ENCODE data around the gene RUFY4. TPM values are rescaled to one million over a fixed set of nuclear protein-coding genes. Genes with fewer than 3 reads are reported as not detected.
A peak's percentile ranks its signal among the peaks of the same experiment; 100 is the strongest.

Gene RUFY4
- total and polyA plus RNA-seq, 7 experiments from 2014 or later = 0.40 to 6.6 (median 2.4) TPM; not detected in 2

DNA sequence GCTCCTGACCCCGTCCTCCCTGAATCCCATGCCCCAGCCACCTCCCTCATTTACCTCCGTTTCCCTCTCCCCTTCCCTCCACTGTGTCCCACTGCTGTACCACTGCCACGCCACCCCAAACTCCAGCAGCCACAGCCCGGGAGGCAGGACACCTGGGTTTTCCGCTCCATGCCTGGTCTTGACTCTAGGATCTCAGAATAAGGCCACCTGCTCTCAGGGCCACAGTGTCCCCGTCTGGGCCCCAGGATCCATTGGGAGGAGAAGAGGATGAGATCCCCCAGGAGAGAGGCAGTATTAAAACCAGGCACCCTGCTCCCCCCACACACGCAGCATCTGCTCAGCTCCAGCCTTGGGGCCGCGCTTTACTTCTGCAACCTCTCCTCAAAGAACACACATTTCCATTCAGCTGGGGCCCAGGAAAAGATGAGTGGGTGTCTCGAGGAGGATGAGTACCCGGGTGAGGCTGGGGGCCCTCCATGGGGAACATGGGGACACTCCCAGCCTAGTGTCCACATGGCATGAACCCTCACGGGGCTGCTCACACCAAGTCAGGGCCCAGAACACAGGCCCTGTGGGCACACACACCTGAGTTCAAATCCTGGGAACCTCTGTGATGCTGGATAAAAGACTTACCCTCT is 33.5 kb upstream of the RUFY4 start:
- H3K4me3 ChIP-seq (ENCODE audit: low read length) = no peak overlapping the region
- peaks cover 4 to 21% (median 17%) of the 10 kb centered on the region in 5 donors for H3K27me3 Mint-ChIP-seq
- intact Hi-C loops (cut with micrococcal nuclease) = loop anchor here (1.0 to 2.0 kb wide), 2 partner anchors 33 to 149 kb away; no protein-coding TSS in a partner anchor
- H3K4me3 Mint-ChIP-seq = peak overlapping the region in 5 of 10 donors; percentile 31 to 82 (median 60)
- H3K4me1 Mint-ChIP-seq = peaks cover 0 to 29% (median 13%) of the 10 kb centered on the region in 7 donors
- no peaks in the 10 kb centered on the region for H3K36me3 ChIP-seq (ENCODE audit: control insufficient read depth in 2 of 3, insufficient read depth in 3 of 3, low read length in 3 of 3)
- ATAC-seq = no peak
- no peak overlapping the region for H3K27ac ChIP-seq (ENCODE audit: low read depth, low read length)
- peak overlapping the region in 3 of 9 donors; percentile 65 to 87 (median 82) for H3K27ac Mint-ChIP-seq
- H3K27me3 ChIP-seq (ENCODE audit: control insufficient read depth in 2 of 2, insufficient read depth in 2 of 2, low read length in 2 of 2) = no peaks in the 10 kb centered on the region
- peaks cover 0 to 5% (median 0%) of the 10 kb centered on the region in 11 donors for H3K9me3 Mint-ChIP-seq
- H3K4me1 ChIP-seq (ENCODE audit: control insufficient read depth in 2 of 2, insufficient read depth in 2 of 2, low read length in 2 of 2) = peaks cover 0 to 4% of the 10 kb centered on the region in 2 donors
- H3K36me3 Mint-ChIP-seq = peaks cover 0 to 11% (median 0%) of the 10 kb centered on the region in 5 donors
- ChIA-PET CTCF (interaction anchor here (1.5 to 2.9 kb wide), 2 partner anchors 42 to 250 kb away, joined by 3 to 10 read pairs; no protein-coding TSS in a partner anchor), POLR2A (interaction anchor here (0.7 kb wide), 1 partner anchor 422 kb away, joined by 3 read pairs; no protein-coding TSS in a partner anchor)
- no peaks in the 10 kb centered on the region for H3K9me3 ChIP-seq (ENCODE audit: control insufficient read depth in 2 of 3, low read length in 3 of 3)
- DNase-seq = no peak

DNA sequence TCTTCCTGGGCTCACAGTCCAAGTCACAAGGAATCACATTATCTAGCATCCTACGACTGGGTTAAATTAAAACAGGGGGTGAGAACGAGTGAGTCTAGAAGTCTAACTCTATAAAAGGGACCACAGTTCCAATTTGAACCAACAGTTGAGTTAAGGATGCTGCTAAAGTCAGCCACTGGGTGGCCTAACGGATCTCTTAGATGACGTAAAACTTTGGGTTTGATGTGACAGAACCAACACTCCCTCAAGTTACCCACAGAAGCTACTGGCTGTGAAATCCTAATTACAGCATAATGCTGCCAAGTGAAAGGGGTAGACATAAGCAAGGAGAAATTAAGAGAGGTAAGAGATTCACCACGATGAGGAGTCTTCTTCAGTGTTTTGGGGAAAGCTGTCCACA is 32.7 kb upstream of the RUFY4 start:
- ATAC-seq = no peak
- H3K36me3 Mint-ChIP-seq = peaks cover 0 to 18% (median 0%) of the 10 kb centered on the region in 5 donors
- Histone ChIP-seq H3K9me3 (ENCODE audit: control insufficient read depth in 2 of 3, low read length in 3 of 3) (no peaks in the 10 kb centered on the region), H3K4me3 (ENCODE audit: low read length) (no peak overlapping the region), H3K27me3 (ENCODE audit: control insufficient read depth in 2 of 2, insufficient read depth in 2 of 2, low read length in 2 of 2) (no peaks in the 10 kb centered on the region), H3K36me3 (ENCODE audit: control insufficient read depth in 2 of 3, insufficient read depth in 3 of 3, low read length in 3 of 3) (no peaks in the 10 kb centered on the region), H3K27ac (ENCODE audit: low read depth, low read length) (no peak overlapping the region), H3K4me1 (ENCODE audit: control insufficient read depth in 2 of 2, insufficient read depth in 2 of 2, low read length in 2 of 2) (peaks cover 0 to 4% of the 10 kb centered on the region in 2 donors)
- H3K4me3 Mint-ChIP-seq = peak overlapping the region in 4 of 10 donors; percentile 11 to 45 (median 17)
- intact Hi-C loops (cut with micrococcal nuclease) = loop anchor here in 1 of 2 donors (1.0 kb wide), 1 partner anchor 32 kb away; no protein-coding TSS in a partner anchor
- CTCF ChIA-PET = interaction anchor here (2.9 kb wide), 1 partner anchor 250 kb away, joined by 10 read pairs; no protein-coding TSS in a partner anchor
- no peak for DNase-seq
- POLR2A ChIA-PET = interaction anchor here (0.7 kb wide), 1 partner anchor 421 kb away, joined by 3 read pairs; no protein-coding TSS in a partner anchor
- peak overlapping the region in 2 of 9 donors; percentile 16 to 34 for H3K27ac Mint-ChIP-seq
- peaks cover 0 to 12% (median 0%) of the 10 kb centered on the region in 11 donors for H3K9me3 Mint-ChIP-seq
- peaks cover 0 to 37% (median 13%) of the 10 kb centered on the region in 7 donors for H3K4me1 Mint-ChIP-seq
- H3K27me3 Mint-ChIP-seq = peaks cover 4 to 28% (median 17%) of the 10 kb centered on the region in 5 donors

DNA sequence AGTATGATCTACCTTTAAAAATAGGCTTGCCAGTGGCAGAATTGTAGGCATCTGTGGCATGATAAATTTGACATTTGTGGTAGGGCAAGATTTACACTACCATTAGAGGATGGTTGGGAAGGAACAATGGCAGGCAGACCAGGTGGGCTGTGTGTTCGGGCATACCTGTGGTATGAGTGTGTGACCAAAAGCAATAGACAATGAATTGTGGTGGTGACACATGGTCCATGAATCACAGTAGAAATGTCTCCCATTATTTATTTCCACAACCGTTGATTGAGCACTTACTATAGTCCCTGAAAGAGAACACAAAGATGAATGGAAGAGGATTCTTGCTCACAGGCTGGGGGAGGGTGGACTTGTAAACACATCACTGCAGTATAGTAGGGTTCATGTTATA is 29.9 kb upstream of the RUFY4 start:
- Mint-ChIP-seq H3K27me3 (peaks cover 4 to 29% (median 17%) of the 10 kb centered on the region in 5 donors), H3K9me3 (peaks cover 0 to 16% (median 0%) of the 10 kb centered on the region in 11 donors), H3K4me1 (peaks cover 0 to 42% (median 13%) of the 10 kb centered on the region in 7 donors), H3K4me3 (peak overlapping the region in 1 of 10 donors; percentile 24), H3K27ac (peak overlapping the region in 1 of 9 donors; percentile 65), H3K36me3 (peaks cover 0 to 34% (median 0%) of the 10 kb centered on the region in 5 donors)
- ATAC-seq (no peak), DNase-seq (no peak)
- Histone ChIP-seq H3K9me3 (ENCODE audit: control insufficient read depth in 2 of 3, low read length in 3 of 3) (no peaks in the 10 kb centered on the region), H3K27ac (ENCODE audit: low read depth, low read length) (no peak overlapping the region), H3K27me3 (ENCODE audit: control insufficient read depth in 2 of 2, insufficient read depth in 2 of 2, low read length in 2 of 2) (no peaks in the 10 kb centered on the region), H3K36me3 (ENCODE audit: control insufficient read depth in 2 of 3, insufficient read depth in 3 of 3, low read length in 3 of 3) (no peaks in the 10 kb centered on the region), H3K4me3 (ENCODE audit: low read length) (no peak overlapping the region), H3K4me1 (ENCODE audit: control insufficient read depth in 2 of 2, insufficient read depth in 2 of 2, low read length in 2 of 2) (peaks cover 0 to 4% of the 10 kb centered on the region in 2 donors)
- intact Hi-C loops (cut with micrococcal nuclease) = no loop called here
- ChIA-PET POLR2A (no interaction called here), CTCF (interaction anchor here (1.6 kb wide), 1 partner anchor 254 kb away, joined by 3 read pairs; no protein-coding TSS in a partner anchor)

DNA sequence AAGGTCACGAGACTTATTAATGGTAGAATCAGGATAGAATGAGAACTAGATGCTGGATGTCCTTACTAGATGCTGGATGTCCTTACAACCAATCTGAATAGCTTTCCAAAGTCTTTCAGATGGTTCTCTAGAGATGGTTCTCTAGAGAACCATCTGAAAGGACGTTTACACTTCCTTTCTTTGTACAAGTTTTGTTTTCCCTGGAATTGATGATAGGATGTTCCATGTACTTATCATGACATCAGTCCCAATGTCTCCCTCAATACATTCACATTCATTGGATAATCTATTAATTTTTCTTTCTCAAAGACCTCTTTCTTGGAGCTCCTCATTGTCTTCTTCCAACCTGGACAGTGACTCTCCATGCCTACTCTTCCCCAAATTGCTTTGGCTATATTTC is 28.2 kb upstream of the RUFY4 start:
- intact Hi-C loops (cut with micrococcal nuclease) = no loop called here
- Histone ChIP-seq H3K4me1 (ENCODE audit: control insufficient read depth in 2 of 2, insufficient read depth in 2 of 2, low read length in 2 of 2) (no peaks in the 10 kb centered on the region), H3K27me3 (ENCODE audit: control insufficient read depth in 2 of 2, insufficient read depth in 2 of 2, low read length in 2 of 2) (no peaks in the 10 kb centered on the region), H3K27ac (ENCODE audit: low read depth, low read length) (no peak overlapping the region), H3K9me3 (ENCODE audit: control insufficient read depth in 2 of 3, low read length in 3 of 3) (no peaks in the 10 kb centered on the region), H3K36me3 (ENCODE audit: control insufficient read depth in 2 of 3, insufficient read depth in 3 of 3, low read length in 3 of 3) (no peaks in the 10 kb centered on the region), H3K4me3 (ENCODE audit: low read length) (no peak overlapping the region)
- CTCF ChIA-PET = no interaction called here
- Mint-ChIP-seq H3K4me3 (no peak overlapping the region), H3K36me3 (peaks cover 0 to 42% (median 6%) of the 10 kb centered on the region in 5 donors), H3K4me1 (peaks cover 0 to 36% (median 7%) of the 10 kb centered on the region in 7 donors), H3K27ac (peak overlapping the region in 1 of 9 donors; percentile 92), H3K9me3 (peaks cover 0 to 24% (median 4%) of the 10 kb centered on the region in 11 donors), H3K27me3 (peaks cover 4 to 29% (median 19%) of the 10 kb centered on the region in 5 donors)
- ATAC-seq (no peak), DNase-seq (no peak)
- POLR2A ChIA-PET = interaction anchor here (1.0 kb wide), 1 partner anchor 8 kb away, joined by 3 read pairs; no protein-coding TSS in a partner anchor

- Histone ChIP-seq H3K36me3 (ENCODE audit: control insufficient read depth in 2 of 3, insufficient read depth in 3 of 3, low read length in 3 of 3) (no peaks in the 10 kb centered on the region), H3K9me3 (ENCODE audit: control insufficient read depth in 2 of 3, low read length in 3 of 3) (no peaks in the 10 kb centered on the region), H3K27me3 (ENCODE audit: control insufficient read depth in 2 of 2, insufficient read depth in 2 of 2, low read length in 2 of 2) (no peaks in the 10 kb centered on the region), H3K27ac (ENCODE audit: low read depth, low read length) (no peak overlapping the region), H3K4me1 (ENCODE audit: control insufficient read depth in 2 of 2, insufficient read depth in 2 of 2, low read length in 2 of 2) (no peaks in the 10 kb centered on the region), H3K4me3 (ENCODE audit: low read length) (no peak overlapping the region)
- CTCF ChIA-PET = interaction anchor here (0.6 to 1.3 kb wide), 3 partner anchors 84 to 328 kb away, joined by 4 to 5 read pairs (median 4); no protein-coding TSS in a partner anchor
- POLR2A ChIA-PET = interaction anchor here (0.5 to 1.0 kb wide), 3 partner anchors 9 to 527 kb away, joined by 3 to 4 read pairs (median 3); partner anchors contain the start of gene USP37
- Mint-ChIP-seq H3K9me3 (peaks cover 0 to 25% (median 5%) of the 10 kb centered on the region in 11 donors), H3K4me3 (no peak overlapping the region), H3K27me3 (peaks cover 6 to 35% (median 20%) of the 10 kb centered on the region in 5 donors), H3K27ac (peak overlapping the region in 1 of 9 donors; percentile 92), H3K4me1 (peaks cover 0 to 35% (median 7%) of the 10 kb centered on the region in 7 donors), H3K36me3 (peaks cover 0 to 45% (median 6%) of the 10 kb centered on the region in 5 donors)
- intact Hi-C loops (cut with micrococcal nuclease) = no loop called here
- ATAC-seq (no peak), DNase-seq (no peak)
Measured at GRCh38 chr2:218041302-218042168, 27.5 kb upstream of the RUFY4 start.

GRCh38 chr2:218043100-218043499 is 26.0 kb upstream of the RUFY4 start:
- Mint-ChIP-seq H3K4me3 (no peak overlapping the region), H3K9me3 (peaks cover 0 to 25% (median 5%) of the 10 kb centered on the region in 11 donors), H3K36me3 (peaks cover 0 to 42% (median 6%) of the 10 kb centered on the region in 5 donors), H3K4me1 (peaks cover 0 to 30% (median 7%) of the 10 kb centered on the region in 7 donors), H3K27me3 (peaks cover 11 to 36% (median 20%) of the 10 kb centered on the region in 5 donors), H3K27ac (peak overlapping the region in 1 of 9 donors; percentile 92)
- Histone ChIP-seq H3K27ac (ENCODE audit: low read depth, low read length) (no peak overlapping the region), H3K9me3 (ENCODE audit: control insufficient read depth in 2 of 3, low read length in 3 of 3) (no peaks in the 10 kb centered on the region), H3K4me3 (ENCODE audit: low read length) (no peak overlapping the region), H3K36me3 (ENCODE audit: control insufficient read depth in 2 of 3, insufficient read depth in 3 of 3, low read length in 3 of 3) (no peaks in the 10 kb centered on the region), H3K27me3 (ENCODE audit: control insufficient read depth in 2 of 2, insufficient read depth in 2 of 2, low read length in 2 of 2) (peaks cover 0 to 2% of the 10 kb centered on the region in 2 donors), H3K4me1 (ENCODE audit: control insufficient read depth in 2 of 2, insufficient read depth in 2 of 2, low read length in 2 of 2) (no peaks in the 10 kb centered on the region)
- intact Hi-C loops (cut with micrococcal nuclease) = no loop called here
- DNase-seq (no peak), ATAC-seq (no peak)
- POLR2A ChIA-PET = no interaction called here
- CTCF ChIA-PET = interaction anchor here (0.5 kb wide), 1 partner anchor 11 kb away, joined by 6 read pairs; no protein-coding TSS in a partner anchor

Measured in naive thymus-derived CD4-positive, alpha-beta T cell (primary cell).